ENCODE measurements around the gene PHOX2A.

PHOX2A gene

DNA sequence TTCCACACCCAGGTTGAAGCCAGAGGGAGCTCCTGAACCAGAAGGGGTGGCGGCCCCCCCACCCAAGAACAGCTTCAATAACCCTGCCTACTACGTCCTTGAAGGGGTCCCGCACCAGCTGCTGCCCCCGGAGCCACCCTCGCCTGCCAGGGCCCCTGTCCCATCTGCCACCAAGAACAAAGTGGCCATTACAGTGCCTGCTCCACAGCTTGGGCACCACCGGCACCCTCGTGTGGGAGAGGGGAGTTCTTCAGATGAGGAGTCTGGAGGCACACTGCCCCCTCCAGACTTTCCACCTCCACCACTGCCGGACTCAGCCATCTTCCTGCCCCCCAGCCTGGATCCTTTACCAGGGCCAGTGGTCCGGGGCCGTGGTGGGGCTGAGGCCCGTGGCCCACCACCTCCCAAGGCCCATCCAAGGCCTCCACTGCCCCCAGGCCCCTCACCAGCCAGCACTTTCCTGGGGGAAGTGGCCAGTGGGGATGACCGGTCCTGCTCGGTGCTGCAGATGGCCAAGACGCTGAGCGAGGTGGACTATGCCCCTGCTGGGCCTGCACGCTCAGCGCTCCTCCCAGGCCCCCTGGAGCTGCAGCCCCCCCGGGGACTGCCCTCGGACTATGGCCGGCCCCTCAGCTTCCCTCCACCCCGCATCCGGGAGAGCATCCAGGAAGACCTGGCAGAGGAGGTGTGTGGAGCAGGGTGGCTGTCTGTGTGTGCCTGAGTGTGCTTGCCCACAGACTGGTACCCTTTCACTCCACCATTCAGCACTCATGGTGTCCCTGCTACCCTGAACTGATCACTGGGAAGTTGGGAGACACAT is 6.7 kb downstream of the PHOX2A start:
- no peak for TF ChIP-seq CTCF (IDR thresholded peaks at IDR 0.05; ENCODE audit: low read depth, low read length)
- DNase-seq (ENCODE audit: extremely low read depth, low read depth) = no peak

DNA sequence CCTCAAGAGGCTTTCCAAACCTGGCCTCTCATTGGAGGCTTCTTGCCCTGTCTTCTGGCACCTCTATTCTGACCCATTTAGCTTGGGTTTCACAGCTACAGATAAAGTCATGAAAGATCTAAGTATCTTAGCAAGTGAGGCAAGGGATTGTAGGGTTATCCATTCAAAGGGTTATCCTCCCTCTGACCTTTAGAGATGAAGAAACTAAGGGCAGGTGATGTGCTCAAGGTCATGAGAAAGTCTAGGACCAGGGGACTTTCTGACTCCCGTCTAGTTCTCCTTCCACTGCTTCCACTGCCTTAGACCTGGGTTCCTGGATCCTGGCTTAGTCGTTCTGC is 7.2 kb downstream of the PHOX2A start:
- DNase-seq (ENCODE audit: extremely low read depth, low read depth) = no peak
- TF ChIP-seq CTCF (IDR thresholded peaks at IDR 0.05; ENCODE audit: low read depth, low read length) = no peak

DNA sequence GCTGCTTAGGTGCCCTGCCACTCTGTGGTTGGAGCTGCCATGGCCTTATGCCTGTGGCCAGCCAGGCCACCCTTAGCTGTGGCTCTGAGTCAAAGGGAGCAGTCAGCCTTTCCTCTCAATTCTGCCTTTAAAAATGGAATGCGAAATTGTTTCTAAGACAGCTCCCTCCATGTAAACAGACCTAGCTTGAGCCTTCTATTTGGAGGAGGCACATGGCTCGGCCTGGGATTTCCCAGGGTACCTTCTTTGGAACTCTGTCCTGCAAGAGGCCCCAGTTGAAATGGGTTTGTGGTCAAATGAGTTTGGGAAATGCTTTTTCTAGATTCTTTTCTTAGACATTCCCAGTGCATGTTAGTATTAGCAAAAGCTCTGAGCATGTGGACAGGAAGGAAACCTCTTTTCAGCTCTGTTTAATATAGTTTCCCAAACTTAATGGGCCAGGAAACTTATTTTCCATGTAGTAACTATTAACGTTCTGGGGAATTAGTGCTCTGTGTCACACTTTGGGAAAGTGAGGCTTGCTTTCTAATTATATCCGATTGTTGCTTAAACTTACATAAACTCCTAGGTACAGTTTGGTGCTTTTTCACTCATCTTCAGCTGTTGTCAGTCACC is 7.8 kb downstream of the PHOX2A start:
- DNase-seq (ENCODE audit: extremely low read depth, low read depth) = no peak
- no peak for TF ChIP-seq CTCF (IDR thresholded peaks at IDR 0.05; ENCODE audit: low read depth, low read length)

DNA sequence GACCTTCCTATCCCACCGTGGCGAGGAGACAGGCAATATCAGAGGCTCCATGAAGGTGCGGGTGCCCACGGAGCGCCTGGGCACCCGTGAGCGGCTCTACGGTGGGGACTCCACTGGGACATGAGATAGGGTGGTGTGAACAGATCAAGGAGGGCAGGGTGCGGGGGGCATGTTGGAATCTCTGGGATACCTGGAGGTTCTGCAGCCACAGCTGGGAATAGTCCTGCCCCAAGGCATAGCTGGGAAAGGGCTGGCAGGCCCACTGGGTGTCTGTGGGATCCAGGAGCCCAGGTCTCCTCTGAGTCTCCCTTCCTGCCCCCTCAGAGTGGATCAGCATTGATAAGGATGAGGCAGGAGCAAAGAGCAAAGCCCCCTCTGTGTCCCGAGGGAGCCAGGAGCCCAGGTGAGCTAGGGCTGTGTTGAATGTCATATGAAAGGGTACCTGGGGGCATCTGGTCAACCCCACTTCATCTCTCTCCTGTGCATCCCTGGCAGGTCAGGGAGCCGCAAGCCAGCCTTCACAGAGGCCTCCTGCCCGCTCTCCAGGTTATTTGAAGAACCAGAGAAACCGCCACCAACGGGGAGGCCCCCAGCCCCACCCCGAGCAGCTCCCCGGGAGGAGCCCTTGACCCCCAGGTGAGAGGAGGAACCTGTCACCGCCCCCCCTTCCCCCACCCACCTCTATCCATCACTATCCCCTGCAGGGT is 8.5 kb downstream of the PHOX2A start:
- TF ChIP-seq CTCF (IDR thresholded peaks at IDR 0.05; ENCODE audit: low read depth, low read length) = no peak
- DNase-seq (ENCODE audit: extremely low read depth, low read depth) = no peak

- TF ChIP-seq CTCF (IDR thresholded peaks at IDR 0.05; ENCODE audit: low read depth, low read length) = no peak
- DNase-seq (ENCODE audit: extremely low read depth, low read depth) = no peak
These were observed 9.1 kb downstream of the PHOX2A start for GRCh38 chr11:72234920-72235319.

DNA sequence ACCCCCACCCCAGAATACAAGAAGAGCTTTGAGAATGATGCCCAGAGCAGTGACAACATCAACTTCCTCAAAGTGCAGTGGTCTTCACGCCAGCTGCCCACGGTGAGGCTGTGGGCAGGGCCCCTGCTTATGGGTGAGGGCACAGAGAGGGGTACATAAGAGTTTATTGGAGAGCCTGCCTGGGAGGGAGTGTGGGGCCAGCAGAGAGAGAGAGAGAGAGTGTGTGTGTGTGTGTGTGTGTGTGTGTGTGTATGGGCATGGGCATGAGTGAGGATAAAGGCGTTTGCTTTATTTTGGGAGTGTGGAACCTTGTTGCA is 9.5 kb downstream of the PHOX2A start:
- no peak for DNase-seq (ENCODE audit: extremely low read depth, low read depth)
- TF ChIP-seq CTCF (IDR thresholded peaks at IDR 0.05; ENCODE audit: low read depth, low read length) = no peak

Data from AG09319 (cell line).